ENCODE data around the gene NBPF3.

GRCh38 chr1:21523297-21523813 lies 83.4 kb downstream of the NBPF3 start:
- TF ChIP-seq ELF4 (CRISPR knock-in tag; IDR thresholded peaks at IDR 0.05; ENCODE audit: low read depth) (no peak), CTCF (IDR thresholded peaks at IDR 0.05) (no peak), ESRRA (CRISPR knock-in tag; IDR thresholded peaks at IDR 0.05; ENCODE audit: borderline replicate concordance) (no peak), USF2 (CRISPR knock-in tag; IDR thresholded peaks at IDR 0.05) (no peak), IRF1 (CRISPR knock-in tag; IDR thresholded peaks at IDR 0.05) (no peak), FOXP1 (CRISPR knock-in tag; IDR thresholded peaks at IDR 0.05; ENCODE audit: borderline replicate concordance) (no peak), SMAD4 (CRISPR knock-in tag; IDR thresholded peaks at IDR 0.05) (no peak), FOXJ3 (CRISPR knock-in tag; IDR thresholded peaks at IDR 0.05; ENCODE audit: borderline replicate concordance) (no peak), CREB1 (CRISPR knock-in tag; IDR thresholded peaks at IDR 0.05) (no peak), SP1 (CRISPR knock-in tag; conservative IDR thresholded peaks at IDR 0.05) (no peak), NFYB (CRISPR knock-in tag; conservative IDR thresholded peaks at IDR 0.05; ENCODE audit: low read depth) (no peak), IRF2 (CRISPR knock-in tag; IDR thresholded peaks at IDR 0.05; ENCODE audit: borderline replicate concordance, low read depth) (no peak), ARID4B (CRISPR knock-in tag; IDR thresholded peaks at IDR 0.05; ENCODE audit: borderline replicate concordance) (no peak), MAX (CRISPR knock-in tag; IDR thresholded peaks at IDR 0.05) (no peak)

Data from WTC11 (cell line).